ENCODE results near the gene RBCK1.
"Not testable (repeated sequence)": the region's sequence is repeated elsewhere in the genome, so short reads cannot be mapped to it uniquely, and the experiment has no call there.

Gene RBCK1

DNA sequence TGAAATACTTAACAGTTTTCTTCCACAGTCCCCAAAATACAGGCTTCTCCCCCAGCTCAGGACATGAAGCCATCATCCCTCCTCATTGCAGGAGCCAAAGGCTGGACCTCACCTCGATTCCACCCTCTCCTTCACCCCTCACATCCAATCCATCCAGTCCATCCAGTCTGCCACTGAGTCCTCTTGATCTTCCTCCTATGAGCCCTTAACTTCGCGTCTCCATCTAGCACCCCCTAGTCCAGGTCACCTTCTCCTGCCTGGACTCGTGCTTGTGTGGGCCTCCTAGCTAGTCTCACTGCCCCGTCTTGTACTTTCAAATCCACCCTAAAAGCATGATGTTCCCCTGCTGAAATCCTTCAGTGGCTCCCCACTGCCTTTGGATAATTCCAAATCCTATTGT lies 24.2 kb upstream of the RBCK1 start:
- H3K9me3 Mint-ChIP-seq: no peaks in the 10 kb centered on the region
- DNase-seq (ENCODE audit: low spot score): no peak
- H3K27me3 Mint-ChIP-seq (ENCODE audit: low read depth): no peaks in the 10 kb centered on the region
- peaks cover 34% of the 10 kb centered on the region for H3K36me3 Mint-ChIP-seq (ENCODE audit: low read depth)
- H3K4me3 Mint-ChIP-seq: no peak overlapping the region
- H3K27ac Mint-ChIP-seq: peak overlapping the region; percentile 10
- peaks cover 29% of the 10 kb centered on the region for H3K4me1 Mint-ChIP-seq (ENCODE audit: low read depth)

DNA sequence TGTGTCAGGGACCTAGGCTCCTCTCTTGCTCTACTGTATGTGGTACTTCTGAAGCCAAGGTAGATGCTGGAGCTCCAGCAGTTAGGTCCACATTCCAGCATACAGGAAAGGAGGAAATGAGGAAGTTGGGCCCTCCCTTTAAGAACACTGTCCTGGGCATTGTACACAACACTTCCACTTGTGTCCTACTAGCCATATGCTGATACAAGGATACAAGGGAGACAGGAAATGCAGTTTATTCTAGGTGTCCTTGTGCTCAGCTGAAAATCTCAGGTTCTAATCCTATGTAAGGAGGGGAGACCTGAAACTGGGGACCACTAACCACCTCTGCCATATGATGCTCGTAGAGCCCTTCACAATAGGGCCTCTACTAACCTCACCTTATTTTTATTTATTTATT lies 23.4 kb upstream of the RBCK1 start:
- peaks cover 25% of the 10 kb centered on the region for H3K4me1 Mint-ChIP-seq (ENCODE audit: low read depth)
- peak overlapping the region; percentile 3 for H3K27ac Mint-ChIP-seq
- H3K9me3 Mint-ChIP-seq: no peaks in the 10 kb centered on the region
- no peaks in the 10 kb centered on the region for H3K27me3 Mint-ChIP-seq (ENCODE audit: low read depth)
- peaks cover 38% of the 10 kb centered on the region for H3K36me3 Mint-ChIP-seq (ENCODE audit: low read depth)
- DNase-seq (ENCODE audit: low spot score): no peak
- no peak overlapping the region for H3K4me3 Mint-ChIP-seq

DNA sequence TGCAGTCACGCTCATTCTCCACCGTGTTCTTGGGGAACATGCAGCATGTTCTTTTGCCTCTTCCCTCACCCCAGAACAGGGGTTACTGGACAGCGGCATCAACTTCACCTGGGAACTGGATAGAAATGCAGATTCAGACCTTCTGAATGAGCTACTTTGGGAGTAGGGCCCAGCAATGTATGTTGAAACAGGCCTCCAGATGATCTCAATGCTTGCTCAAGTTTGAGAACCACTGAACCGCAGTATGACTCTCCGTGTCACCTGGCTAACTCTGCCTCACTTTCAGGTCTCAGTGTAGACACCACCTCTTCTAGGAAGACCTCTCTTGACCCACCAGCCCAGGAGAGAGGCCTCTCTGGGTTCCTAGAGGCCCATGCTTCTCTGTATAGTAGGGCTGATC lies 22.7 kb upstream of the RBCK1 start:
- H3K27me3 Mint-ChIP-seq (ENCODE audit: low read depth): no peaks in the 10 kb centered on the region

DNA sequence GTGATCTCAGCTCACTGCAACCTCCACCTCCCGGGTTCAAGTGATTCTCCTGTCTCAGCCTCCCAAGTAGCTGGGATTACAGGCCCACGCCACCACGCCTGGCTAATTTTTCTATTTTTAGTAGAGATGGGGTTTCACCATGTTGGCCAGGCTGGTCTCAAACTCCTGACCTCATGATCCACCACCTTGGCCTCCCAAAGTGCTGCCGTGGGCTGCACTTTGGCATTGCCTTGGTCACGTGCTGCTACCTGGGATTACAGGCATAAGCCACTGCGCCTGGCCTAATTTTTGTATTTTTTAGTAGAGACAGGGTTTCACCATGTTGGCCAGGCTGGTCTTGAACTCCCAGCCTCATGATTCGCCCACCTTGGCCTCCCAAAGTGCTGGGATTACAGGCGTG lies 21.5 kb upstream of the RBCK1 start:
- DNase-seq (ENCODE audit: low spot score); H3K4me3 Mint-ChIP-seq; H3K27me3 Mint-ChIP-seq (ENCODE audit: low read depth); H3K9me3 Mint-ChIP-seq; H3K27ac Mint-ChIP-seq: not testable (repeated sequence)
- Mint-ChIP-seq H3K36me3 (ENCODE audit: low read depth) (peaks cover 50% of the 10 kb centered on the region), H3K4me1 (ENCODE audit: low read depth) (peaks cover 23% of the 10 kb centered on the region)

More for the DNA sequence above, 22.7 kb upstream of the RBCK1 start:
- Mint-ChIP-seq H3K4me3 (no peak overlapping the region), H3K36me3 (ENCODE audit: low read depth) (peaks cover 43% of the 10 kb centered on the region), H3K4me1 (ENCODE audit: low read depth) (peaks cover 23% of the 10 kb centered on the region), H3K27ac (no peak overlapping the region), H3K9me3 (no peaks in the 10 kb centered on the region)
- no peak for DNase-seq (ENCODE audit: low spot score)

DNA sequence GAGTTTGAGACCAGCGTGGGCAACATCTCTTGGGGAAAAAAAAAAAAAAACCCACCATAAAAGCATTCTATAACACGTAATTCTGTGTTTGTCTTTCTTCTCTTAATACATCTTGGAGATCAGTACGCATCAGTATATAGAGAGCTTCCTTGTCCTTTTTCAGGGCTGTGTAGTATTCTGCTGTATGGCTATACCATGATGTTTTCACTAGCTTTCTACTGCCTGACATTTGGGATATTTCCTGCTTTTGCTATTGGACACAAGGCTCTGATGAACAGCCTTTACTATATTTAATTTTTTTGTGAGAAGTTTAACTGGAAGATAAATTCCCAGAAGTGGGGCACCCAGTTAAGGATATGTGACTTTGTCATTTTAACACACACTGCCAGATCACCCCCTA lies 20.6 kb upstream of the RBCK1 start:
- DNase-seq (ENCODE audit: low spot score): no peak
- H3K27ac Mint-ChIP-seq: no peak overlapping the region
- no peaks in the 10 kb centered on the region for H3K9me3 Mint-ChIP-seq
- H3K4me1 Mint-ChIP-seq (ENCODE audit: low read depth): peaks cover 19% of the 10 kb centered on the region
- H3K36me3 Mint-ChIP-seq (ENCODE audit: low read depth): peaks cover 54% of the 10 kb centered on the region
- no peaks in the 10 kb centered on the region for H3K27me3 Mint-ChIP-seq (ENCODE audit: low read depth)
- no peak overlapping the region for H3K4me3 Mint-ChIP-seq

DNA sequence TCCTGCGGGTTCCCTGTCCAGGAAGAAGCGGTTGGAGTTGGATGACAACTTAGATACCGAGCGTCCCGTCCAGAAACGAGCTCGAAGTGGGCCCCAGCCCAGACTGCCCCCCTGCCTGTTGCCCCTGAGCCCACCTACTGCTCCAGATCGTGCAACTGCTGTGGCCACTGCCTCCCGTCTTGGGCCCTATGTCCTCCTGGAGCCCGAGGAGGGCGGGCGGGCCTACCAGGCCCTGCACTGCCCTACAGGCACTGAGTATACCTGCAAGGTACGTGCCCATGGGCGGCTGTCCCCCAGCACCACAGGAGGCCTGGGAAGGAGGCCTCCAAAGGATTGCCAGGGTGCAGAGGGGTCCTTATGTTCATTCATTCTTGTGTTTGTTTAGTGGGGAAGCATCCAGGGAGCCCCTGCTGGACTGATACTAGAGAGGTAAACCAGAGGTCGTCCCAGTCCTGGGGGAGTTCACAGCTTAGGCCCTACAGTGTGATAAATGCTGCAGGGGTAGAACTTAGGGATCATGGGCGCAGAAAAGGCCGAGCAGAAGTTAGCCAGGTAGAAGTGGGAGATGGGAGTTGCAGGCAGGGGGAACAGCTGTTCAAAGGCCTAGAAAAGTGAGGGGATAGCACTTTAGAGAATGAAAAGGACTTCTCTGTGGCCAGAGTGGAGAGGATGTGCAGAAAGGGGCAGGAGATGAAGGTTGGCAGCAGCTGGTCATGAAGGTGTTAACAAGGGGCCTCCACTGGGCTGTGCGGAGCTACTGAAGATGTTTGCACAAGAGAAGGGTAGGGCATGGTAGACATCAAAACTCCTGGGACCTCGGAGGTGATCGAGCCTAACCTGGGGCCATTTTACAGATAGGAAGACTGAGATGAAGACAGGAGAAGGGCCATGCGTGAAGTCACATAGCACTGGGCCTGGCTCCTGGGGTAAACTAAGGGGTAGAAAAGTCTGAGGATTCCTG lies 19.8 kb upstream of the RBCK1 start:
- H3K36me3 Mint-ChIP-seq (ENCODE audit: low read depth): peaks cover 60% of the 10 kb centered on the region
- no peak overlapping the region for H3K27ac Mint-ChIP-seq
- no peaks in the 10 kb centered on the region for H3K9me3 Mint-ChIP-seq
- H3K4me1 Mint-ChIP-seq (ENCODE audit: low read depth): peaks cover 15% of the 10 kb centered on the region
- no peak for DNase-seq (ENCODE audit: low spot score)
- no peaks in the 10 kb centered on the region for H3K27me3 Mint-ChIP-seq (ENCODE audit: low read depth)
- H3K4me3 Mint-ChIP-seq: no peak overlapping the region

DNA sequence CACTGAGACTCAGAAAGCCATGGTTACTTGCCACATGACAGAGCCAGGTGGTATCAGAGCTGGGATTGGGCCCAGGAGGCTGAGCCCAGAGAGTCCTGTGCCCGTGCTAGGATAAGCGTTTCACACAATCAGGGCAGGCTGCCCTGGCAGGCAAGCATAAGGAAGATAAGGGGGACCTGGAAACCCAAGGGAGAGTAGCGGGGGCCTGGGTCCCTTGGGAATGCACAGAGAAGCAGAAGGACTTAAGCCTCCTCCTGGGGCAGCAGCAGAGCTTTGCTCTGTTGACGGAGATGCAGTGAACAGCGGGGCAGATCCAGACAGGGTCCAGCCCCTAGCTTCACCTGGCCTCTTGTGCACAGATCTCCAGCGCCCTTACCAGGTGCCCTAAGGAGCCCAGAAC lies 18.9 kb upstream of the RBCK1 start:
- Mint-ChIP-seq H3K4me1 (ENCODE audit: low read depth) (peaks cover 7% of the 10 kb centered on the region), H3K9me3 (no peaks in the 10 kb centered on the region), H3K36me3 (ENCODE audit: low read depth) (peaks cover 61% of the 10 kb centered on the region), H3K27me3 (ENCODE audit: low read depth) (no peaks in the 10 kb centered on the region), H3K27ac (no peak overlapping the region), H3K4me3 (no peak overlapping the region)
- no peak for DNase-seq (ENCODE audit: low spot score)

DNA sequence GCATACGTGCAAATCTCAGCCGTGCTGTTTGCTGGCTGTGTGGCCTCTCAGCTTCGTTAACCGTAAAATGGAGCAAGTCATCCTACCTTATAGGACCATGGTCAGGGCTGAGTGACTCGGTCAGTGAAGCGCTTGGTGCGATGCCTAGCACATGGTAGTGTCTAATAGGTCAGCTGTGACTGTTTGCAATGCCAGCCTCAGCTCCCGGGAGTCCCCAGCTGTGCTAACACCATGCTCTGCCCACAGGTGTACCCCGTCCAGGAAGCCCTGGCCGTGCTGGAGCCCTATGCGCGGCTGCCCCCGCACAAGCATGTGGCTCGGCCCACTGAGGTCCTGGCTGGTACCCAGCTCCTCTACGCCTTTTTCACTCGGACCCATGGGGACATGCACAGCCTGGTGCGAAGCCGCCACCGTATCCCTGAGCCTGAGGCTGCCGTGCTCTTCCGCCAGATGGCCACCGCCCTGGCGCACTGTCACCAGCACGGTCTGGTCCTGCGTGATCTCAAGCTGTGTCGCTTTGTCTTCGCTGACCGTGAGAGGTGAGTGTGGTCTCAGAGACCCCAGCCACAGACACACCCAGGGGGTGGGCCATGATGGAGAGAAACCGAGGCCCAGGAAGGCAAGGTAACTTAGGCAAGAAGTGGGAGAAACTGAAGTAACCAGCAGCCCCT lies 16.9 kb upstream of the RBCK1 start:
- Mint-ChIP-seq H3K4me3 (no peak overlapping the region), H3K27me3 (ENCODE audit: low read depth) (no peaks in the 10 kb centered on the region), H3K4me1 (ENCODE audit: low read depth) (no peaks in the 10 kb centered on the region), H3K9me3 (no peaks in the 10 kb centered on the region), H3K27ac (no peak overlapping the region), H3K36me3 (ENCODE audit: low read depth) (peaks cover 60% of the 10 kb centered on the region)
- DNase-seq (ENCODE audit: low spot score): no peak

DNA sequence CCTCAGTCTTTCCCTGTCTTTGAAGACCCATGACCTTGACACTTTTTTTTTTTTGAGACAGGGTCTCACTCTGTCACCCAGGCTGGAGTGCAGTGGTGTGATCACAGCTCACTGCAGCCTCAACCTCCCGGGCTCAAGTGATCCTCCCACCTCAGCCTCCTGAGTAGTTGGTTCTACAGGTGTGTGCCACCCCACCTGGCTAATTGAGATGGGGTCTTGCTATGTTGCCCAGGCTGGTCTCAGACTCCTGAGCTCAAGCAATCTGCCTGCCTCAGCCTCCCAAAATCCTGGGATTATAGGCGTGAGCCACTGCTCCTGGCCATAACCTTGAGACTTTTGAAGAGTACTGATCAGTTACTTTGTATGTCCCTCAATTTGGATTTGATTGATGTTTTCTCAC lies 14.8 kb upstream of the RBCK1 start:
- DNase-seq (ENCODE audit: low spot score); H3K4me3 Mint-ChIP-seq; H3K27me3 Mint-ChIP-seq (ENCODE audit: low read depth); H3K27ac Mint-ChIP-seq; H3K4me1 Mint-ChIP-seq (ENCODE audit: low read depth); H3K9me3 Mint-ChIP-seq: not testable (repeated sequence)
- peaks cover 53% of the 10 kb centered on the region for H3K36me3 Mint-ChIP-seq (ENCODE audit: low read depth)

DNA sequence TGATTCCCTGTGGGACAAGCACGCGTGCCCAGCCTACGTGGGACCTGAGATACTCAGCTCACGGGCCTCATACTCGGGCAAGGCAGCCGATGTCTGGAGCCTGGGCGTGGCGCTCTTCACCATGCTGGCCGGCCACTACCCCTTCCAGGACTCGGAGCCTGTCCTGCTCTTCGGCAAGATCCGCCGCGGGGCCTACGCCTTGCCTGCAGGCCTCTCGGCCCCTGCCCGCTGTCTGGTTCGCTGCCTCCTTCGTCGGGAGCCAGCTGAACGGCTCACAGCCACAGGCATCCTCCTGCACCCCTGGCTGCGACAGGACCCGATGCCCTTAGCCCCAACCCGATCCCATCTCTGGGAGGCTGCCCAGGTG lies 11.9 kb upstream of the RBCK1 start:
- Mint-ChIP-seq H3K4me3 (no peak overlapping the region), H3K27ac (no peak overlapping the region), H3K36me3 (ENCODE audit: low read depth) (peaks cover 39% of the 10 kb centered on the region)

DNA sequence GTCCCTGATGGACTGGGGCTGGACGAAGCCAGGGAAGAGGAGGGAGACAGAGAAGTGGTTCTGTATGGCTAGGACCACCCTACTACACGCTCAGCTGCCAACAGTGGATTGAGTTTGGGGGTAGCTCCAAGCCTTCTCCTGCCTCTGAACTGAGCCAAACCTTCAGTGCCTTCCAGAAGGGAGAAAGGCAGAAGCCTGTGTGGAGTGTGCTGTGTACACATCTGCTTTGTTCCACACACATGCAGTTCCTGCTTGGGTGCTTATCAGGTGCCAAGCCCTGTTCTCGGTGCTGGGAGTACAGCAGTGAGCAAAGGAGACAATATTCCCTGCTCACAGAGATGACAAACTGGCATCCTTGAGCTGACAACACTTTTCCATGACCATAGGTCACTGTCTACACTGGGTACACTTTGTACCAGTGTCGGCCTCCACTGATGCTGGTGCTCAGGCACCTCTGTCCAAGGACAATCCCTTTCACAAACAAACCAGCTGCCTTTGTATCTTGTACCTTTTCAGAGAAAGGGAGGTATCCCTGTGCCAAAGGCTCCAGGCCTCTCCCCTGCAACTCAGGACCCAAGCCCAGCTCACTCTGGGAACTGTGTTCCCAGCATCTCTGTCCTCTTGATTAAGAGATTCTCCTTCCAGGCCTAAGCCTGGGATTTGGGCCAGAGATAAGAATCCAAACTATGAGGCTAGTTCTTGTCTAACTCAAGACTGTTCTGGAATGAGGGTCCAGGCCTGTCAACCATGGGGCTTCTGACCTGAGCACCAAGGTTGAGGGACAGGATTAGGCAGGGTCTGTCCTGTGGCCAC lies 11.3 kb upstream of the RBCK1 start:
- Mint-ChIP-seq H3K27ac (no peak overlapping the region), H3K36me3 (ENCODE audit: low read depth) (peaks cover 35% of the 10 kb centered on the region), H3K4me3 (no peak overlapping the region), H3K4me1 (ENCODE audit: low read depth) (peaks cover 13% of the 10 kb centered on the region), H3K9me3 (no peaks in the 10 kb centered on the region), H3K27me3 (ENCODE audit: low read depth) (no peaks in the 10 kb centered on the region)
- DNase-seq (ENCODE audit: low spot score): no peak

More for the DNA sequence above, 11.9 kb upstream of the RBCK1 start:
- DNase-seq (ENCODE audit: low spot score): no peak
- H3K27me3 Mint-ChIP-seq (ENCODE audit: low read depth): no peaks in the 10 kb centered on the region
- H3K9me3 Mint-ChIP-seq: no peaks in the 10 kb centered on the region
- H3K4me1 Mint-ChIP-seq (ENCODE audit: low read depth): peaks cover 10% of the 10 kb centered on the region

DNA sequence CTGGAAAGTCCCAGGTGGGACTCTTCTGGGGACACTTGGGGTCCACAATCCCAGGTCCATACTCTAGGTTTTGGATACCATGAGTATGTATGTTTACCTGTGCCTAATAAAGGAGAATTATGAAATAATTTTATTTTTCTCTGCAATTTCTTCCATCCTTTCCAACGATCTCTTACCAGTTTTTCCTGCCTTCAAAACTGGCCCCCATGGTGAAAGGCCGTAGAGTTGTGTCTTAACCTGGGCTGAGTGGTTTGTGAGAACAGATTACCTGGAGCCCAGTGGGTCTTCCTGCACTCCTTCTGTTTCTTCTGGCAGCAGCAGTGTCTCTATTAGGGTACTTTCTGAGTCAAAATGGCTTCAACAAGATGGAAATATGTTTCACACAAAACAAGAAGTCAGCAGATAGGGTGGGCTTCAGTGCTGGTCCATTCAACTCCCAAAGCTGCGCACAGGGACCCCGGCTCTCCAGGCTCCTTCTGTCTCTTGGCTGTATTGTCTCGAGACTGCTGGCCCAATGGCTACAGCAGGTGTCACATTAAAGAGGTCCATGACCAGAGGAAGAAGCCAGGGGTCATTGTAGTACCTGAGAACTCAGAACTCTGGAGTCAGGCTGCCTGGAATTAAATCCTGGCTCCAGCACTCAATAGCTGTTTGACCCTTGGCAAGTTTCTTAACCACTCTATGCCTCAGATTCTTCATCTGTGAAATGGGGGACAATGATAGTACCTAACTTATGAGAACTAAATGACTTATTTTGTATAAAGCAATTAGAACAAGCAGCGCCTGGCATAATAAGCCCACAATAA lies 10.5 kb upstream of the RBCK1 start:
- Mint-ChIP-seq H3K27me3 (ENCODE audit: low read depth) (no peaks in the 10 kb centered on the region), H3K9me3 (no peaks in the 10 kb centered on the region), H3K4me3 (no peak overlapping the region), H3K36me3 (ENCODE audit: low read depth) (peaks cover 30% of the 10 kb centered on the region), H3K27ac (no peak overlapping the region), H3K4me1 (ENCODE audit: low read depth) (peaks cover 18% of the 10 kb centered on the region)
- DNase-seq (ENCODE audit: low spot score): no peak

DNA sequence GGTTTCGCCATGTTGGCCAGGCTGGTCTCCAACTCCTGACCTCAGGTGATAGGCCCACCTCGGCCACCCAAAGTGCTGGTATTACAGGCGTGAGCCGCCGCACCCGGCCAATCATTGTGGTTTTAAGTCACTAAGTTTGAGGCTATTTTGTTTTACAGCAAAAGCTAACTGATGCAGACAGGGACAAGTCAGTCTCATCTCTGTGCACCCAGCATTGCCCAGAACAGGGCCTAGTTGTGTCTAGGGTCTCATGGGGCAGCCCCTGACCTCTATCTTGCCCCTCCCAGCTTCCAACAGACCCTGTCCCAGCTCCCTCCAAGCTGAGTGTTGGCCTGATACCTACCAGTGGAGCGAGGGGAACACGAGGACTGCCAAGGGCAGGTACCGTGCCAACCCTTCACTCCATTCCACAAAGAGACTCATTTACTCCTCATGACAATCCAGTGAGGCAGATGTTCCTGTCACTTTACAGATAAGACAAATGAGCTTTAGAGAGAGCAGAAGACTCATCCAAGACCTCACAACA lies 8.9 kb upstream of the RBCK1 start:
- Mint-ChIP-seq H3K27me3 (ENCODE audit: low read depth) (no peaks in the 10 kb centered on the region), H3K36me3 (ENCODE audit: low read depth) (peaks cover 21% of the 10 kb centered on the region), H3K4me1 (ENCODE audit: low read depth) (peaks cover 25% of the 10 kb centered on the region), H3K9me3 (peaks cover 10% of the 10 kb centered on the region), H3K4me3 (no peak overlapping the region), H3K27ac (no peak overlapping the region)
- no peak for DNase-seq (ENCODE audit: low spot score)

Measured in T-helper 2 cell treated with Interferon-gamma antibody and Interleukin-4, amounts not matched to agents 5 μg/mL and 100 μg/mL, for 36 hours (primary cell).